Heart left ventricle (tissue), 16 donors: ENCODE data around the gene CALHM1. TPM values are rescaled to one million over a fixed set of nuclear protein-coding genes. Genes with fewer than 3 reads are reported as not detected.
A peak's percentile ranks its signal among the peaks of the same experiment; 100 is the strongest.
"Not testable (repeated sequence)": the region's sequence is repeated elsewhere in the genome, so short reads cannot be mapped to it uniquely, and the experiment has no call there.

Experiments used
- ATAC-seq, 4 donors: fragments of 200-7000 bp; cut with Tn5 transposase; one replicate each; pipeline ENCODE4 v1.9.1; 2020 to 2022; ENCODE audit warnings: moderate library complexity in 4 of 4, mild to moderate bottlenecking in 3 of 4, moderate number of reproducible peaks in 1 of 4
- DNase-seq, 5 donors: peaks; one replicate each; pipeline ENCODE4 v3.0.0-alpha.2; 2020
- H3K27ac ChIP-seq, 12 donors: fragments of 200-600 bp; sonication (generic) in 4 of 12; one replicate each; pipeline versions ENCODE4 v1.5.0 to v1.8.0; 2016 to 2022; ENCODE audit warnings: mild to moderate bottlenecking in 2 of 12
- H3K27me3 ChIP-seq, 9 donors: fragments of 200-600 bp; sonication (generic) in 2 of 9; one replicate each; pipeline versions ENCODE4 v1.5.1 to v1.8.0; 2016 to 2022; ENCODE audit warnings: mild to moderate bottlenecking in 3 of 9
- H3K36me3 ChIP-seq, 9 donors: fragments of 200-600 bp; sonication (generic) in 2 of 9; one replicate each; pipeline versions ENCODE4 v1.5.0 to v1.8.0; 2018 to 2022; ENCODE audit warnings: mild to moderate bottlenecking in 2 of 9
- H3K4me1 ChIP-seq, 12 donors: fragments of 200-600 bp; sonication (generic) in 4 of 12; one replicate each; pipeline versions ENCODE4 v1.5.0 to v1.8.0; 2016 to 2022; ENCODE audit warnings: mild to moderate bottlenecking in 3 of 12
- H3K4me3 ChIP-seq, 12 donors: fragments of 200-600 bp; sonication (generic) in 4 of 12; one replicate each; pipeline versions ENCODE4 v1.5.0 to v1.8.0; 2017 to 2022; ENCODE audit warnings: mild to moderate bottlenecking in 9 of 12, moderate library complexity in 4 of 12
- H3K9me3 ChIP-seq, 12 donors: fragments of 200-600 bp; sonication (generic) in 4 of 12; one replicate each; pipeline versions ENCODE4 v1.5.0 to v1.8.0; 2016 to 2022; ENCODE audit warnings: mild to moderate bottlenecking in 1 of 12
- CTCF ChIP-seq, 12 donors: fragments of 200-600 bp; sonication (generic) in 4 of 12; IDR thresholded peaks; one replicate each; pipeline versions ENCODE4 v1.5.0 to v1.8.0; 2018 to 2022; ENCODE audit warnings: antibody characterized with exemption in 12 of 12, mild to moderate bottlenecking in 5 of 12
- POLR2A ChIP-seq, 2 donors: fragments of 450-650 bp; IDR thresholded peaks; one replicate each; pipeline ENCODE4 v1.6.1; 2017; ENCODE audit warnings: antibody characterized with exemption in 2 of 2, mild to moderate bottlenecking in 2 of 2, moderate library complexity in 2 of 2
- whole genome bisulfite sequencing, 4 donors: extraction: QIAGEN DNeasy Blood & Tissue Kit in 2 of 4; methylation state at CpG; one replicate each; pipeline versions ENCODE4 v1.1.5 to v1.1.7; 2013 to 2018; 5-methylcytosine and 5-hydroxymethylcytosine counted together
- intact Hi-C, 10 donors: fragments of 100-400 bp; cut with DNase I; formaldehyde crosslinking; loops; one replicate each; pipeline versions ENCODE4 v1.11.1 to v1.14.2; 2022
- polyA plus RNA-seq, 2 donors: library from polyadenylated mRNA; stranded (reverse); fragments of 200-250 nt; gene quantifications; one replicate each; pipeline ENCODE4 v1.2.3, GENCODE V29; 2013
- total RNA-seq, 9 donors: library from RNA; depleted of rRNA in 2 of 9; stranded (reverse); fragments of >200 nt in 2 of 9; fragmentation: NEBNext Ultra II Directional in 3 of 9; extraction: Animal tissue kit (Norgen Biotek cat#: 25700) in 3 of 9; gene quantifications; one replicate each; pipeline versions ENCODE4 v1.1.0 to v1.2.4, GENCODE V29; 2016 to 2023
- donor health status: ischemic (EF 13 %, LVEDD 7.1; RV severe dilation, severe dysfunction).
- donor health status: healthy with polysubstance abuse.
- donor health status: DM: no; HTN: yes; CAD: no.
- donor health status: DM: no; HTN: no; CAD: no.
- donor health status: ischemic (EF 25% LVEDD 6.9; RV normal size, moderate dysfunction).
- donor health status: ischemic (EF 25% LVEDD 5.7; RV mildly dilated, moderate dysfunction).
- donor health status: healthy.
- donor health status: DM: yes; HTN: yes; CAD: no.
- donor health status: ischemic (EF 35%, LVEDD 5.7; RV mildly dilated, moderate dysfunction).
- donor health status: nonischemic (EF 11% LVEDD 7.7; RV severe dilation, severe dysfunction).
- donor health status: DM: yes; HTN: yes; CAD: no.
- donor health status: PGD.
- donor health status: ischemic (EF 29% LVEDD 5.4; RV normal size, mild dysfunction).
- donor health status: nonischemic (EF 23%, LVEDD 6.1; RV moderate dilation, normal function).

The CALHM1 gene
- total and polyA plus RNA-seq, 11 donors: not detected

- H3K27me3 ChIP-seq: peaks cover 0 to 10% (median 0%) of the 10 kb centered on the region in 9 donors
- peak overlapping the region in 2 of 12 donors; percentile 14 to 24 for H3K27ac ChIP-seq
- ATAC-seq (peak in 3 of 4 donors; percentile 44 to 82 (median 74)), DNase-seq (peak in 2 of 5 donors; percentile 25 to 50)
- WGBS, 4 donors: 47 to 59% (median 52%) methylated on average over 10 of the region's 10 CpGs
- TF ChIP-seq POLR2A (IDR thresholded peaks at IDR 0.05): no peak
- TF ChIP-seq CTCF (IDR thresholded peaks at IDR 0.05): no peak
- peaks cover 0 to 8% (median 6%) of the 10 kb centered on the region in 12 donors for H3K4me1 ChIP-seq
- no peaks in the 10 kb centered on the region for H3K36me3 ChIP-seq
- H3K9me3 ChIP-seq: no peaks in the 10 kb centered on the region
- intact Hi-C loops: no loop called here
- no peak overlapping the region for H3K4me3 ChIP-seq
Observed at GRCh38 chr10:103504181-103504783, 45.6 kb upstream of the CALHM1 start.

- ATAC-seq, H3K9me3 ChIP-seq, H3K4me1 ChIP-seq, H3K36me3 ChIP-seq, DNase-seq, H3K4me3 ChIP-seq, intact Hi-C loops: not testable (repeated sequence)
- WGBS, 4 donors: 93 to 99% (median 94%) methylated on average over 6 of the region's 6 CpGs
- Histone ChIP-seq H3K27me3 (peaks cover 0 to 10% (median 0%) of the 10 kb centered on the region in 9 donors), H3K27ac (peak overlapping the region in 1 of 12 donors; percentile 24)
Observed at GRCh38 chr10:103503777-103504176, 45.1 kb upstream of the CALHM1 start.

- ATAC-seq (no peak), DNase-seq (no peak)
- 66 to 76% (median 74%) methylated on average over 12 to 13 of the region's 13 CpGs for WGBS, 4 donors
- Histone ChIP-seq H3K9me3 (no peaks in the 10 kb centered on the region), H3K36me3 (no peaks in the 10 kb centered on the region), H3K27ac (no peak overlapping the region), H3K4me1 (peaks cover 0 to 8% (median 6%) of the 10 kb centered on the region in 12 donors), H3K4me3 (no peak overlapping the region), H3K27me3 (peaks cover 0 to 10% (median 0%) of the 10 kb centered on the region in 9 donors)
- intact Hi-C loops: no loop called here
- TF ChIP-seq CTCF (IDR thresholded peaks at IDR 0.05) (no peak), POLR2A (IDR thresholded peaks at IDR 0.05) (no peak)
Observed at GRCh38 chr10:103502849-103503660, 44.4 kb upstream of the CALHM1 start.

- DNase-seq: no peak
- no peaks in the 10 kb centered on the region for H3K9me3 ChIP-seq
- H3K4me1 ChIP-seq: peaks cover 0 to 8% (median 6%) of the 10 kb centered on the region in 12 donors
- 89 to 95% (median 92%) methylated on average over 3 of the region's 3 CpGs for WGBS, 4 donors
- TF ChIP-seq POLR2A (IDR thresholded peaks at IDR 0.05) (no peak), CTCF (IDR thresholded peaks at IDR 0.05) (no peak)
- H3K27me3 ChIP-seq: peaks cover 0 to 14% (median 0%) of the 10 kb centered on the region in 9 donors
- H3K4me3 ChIP-seq: no peak overlapping the region
- ATAC-seq: no peak
- H3K36me3 ChIP-seq: no peaks in the 10 kb centered on the region
- no peak overlapping the region for H3K27ac ChIP-seq
- intact Hi-C loops: no loop called here
Observed at GRCh38 chr10:103501186-103501585, 42.5 kb upstream of the CALHM1 start.
